HG03060 (cell line): Measurements from ENCODE around the gene HMCES.

ENCODE experiments used
- ATAC-seq: cut with Tn5 transposase; IDR thresholded peaks from one replicate; pipeline ENCODE4 v1.9.1; 2021; ENCODE audit warnings: low read depth, moderate number of reproducible peaks; ENCODE audit not compliant: unreplicated experiment

The HMCES gene

GRCh38 chr3:129291236-129291886 lies 12.7 kb downstream of the HMCES start:
- ATAC-seq, result no peak

GRCh38 chr3:129295286-129295685 lies 16.6 kb downstream of the HMCES start:
- ATAC-seq, result no peak

GRCh38 chr3:129304146-129304961 lies 25.7 kb downstream of the HMCES start:
- no peak for ATAC-seq

GRCh38 chr3:129304962-129305222 lies 26.2 kb downstream of the HMCES start:
- ATAC-seq, result no peak

- ATAC-seq, result no peak
Observed at GRCh38 chr3:129305592-129306091, 27.0 kb downstream of the HMCES start.

GRCh38 chr3:129308636-129309035 lies 30.0 kb downstream of the HMCES start:
- ATAC-seq, result no peak

- ATAC-seq, result no peak
Observed at GRCh38 chr3:129310111-129311011, 31.7 kb downstream of the HMCES start.

- ATAC-seq, result no peak
Observed at GRCh38 chr3:129311054-129311902, 32.6 kb downstream of the HMCES start.

GRCh38 chr3:129312021-129312639 lies 33.5 kb downstream of the HMCES start:
- no peak for ATAC-seq

GRCh38 chr3:129312671-129313414 lies 34.2 kb downstream of the HMCES start:
- ATAC-seq, result no peak

GRCh38 chr3:129313415-129313664 lies 34.7 kb downstream of the HMCES start:
- ATAC-seq, result no peak

GRCh38 chr3:129313665-129314385 lies 35.2 kb downstream of the HMCES start:
- ATAC-seq, result no peak

- ATAC-seq, result no peak
Observed at GRCh38 chr3:129314386-129315222, 35.9 kb downstream of the HMCES start.

GRCh38 chr3:129315223-129315997 lies 36.7 kb downstream of the HMCES start:
- no peak for ATAC-seq

GRCh38 chr3:129315998-129316247 lies 37.3 kb downstream of the HMCES start:
- no peak for ATAC-seq

- ATAC-seq, result no peak
Observed at GRCh38 chr3:129316248-129317013, 37.8 kb downstream of the HMCES start.
